Embryonic facial prominence (tissue), 1 donor: ENCODE results near the gene TTC9C.
A peak's percentile ranks its signal among the peaks of the same experiment; 100 is the strongest.
"Not testable (repeated sequence)": the region's sequence is repeated elsewhere in the genome, so short reads cannot be mapped to it uniquely, and the experiment has no call there.

Experiments used
- DNase-seq: peaks from one replicate; pipeline ENCODE4 v3.0.0-alpha.2; 2016; ENCODE audit errors: extremely low spot score

The TTC9C gene

DNA sequence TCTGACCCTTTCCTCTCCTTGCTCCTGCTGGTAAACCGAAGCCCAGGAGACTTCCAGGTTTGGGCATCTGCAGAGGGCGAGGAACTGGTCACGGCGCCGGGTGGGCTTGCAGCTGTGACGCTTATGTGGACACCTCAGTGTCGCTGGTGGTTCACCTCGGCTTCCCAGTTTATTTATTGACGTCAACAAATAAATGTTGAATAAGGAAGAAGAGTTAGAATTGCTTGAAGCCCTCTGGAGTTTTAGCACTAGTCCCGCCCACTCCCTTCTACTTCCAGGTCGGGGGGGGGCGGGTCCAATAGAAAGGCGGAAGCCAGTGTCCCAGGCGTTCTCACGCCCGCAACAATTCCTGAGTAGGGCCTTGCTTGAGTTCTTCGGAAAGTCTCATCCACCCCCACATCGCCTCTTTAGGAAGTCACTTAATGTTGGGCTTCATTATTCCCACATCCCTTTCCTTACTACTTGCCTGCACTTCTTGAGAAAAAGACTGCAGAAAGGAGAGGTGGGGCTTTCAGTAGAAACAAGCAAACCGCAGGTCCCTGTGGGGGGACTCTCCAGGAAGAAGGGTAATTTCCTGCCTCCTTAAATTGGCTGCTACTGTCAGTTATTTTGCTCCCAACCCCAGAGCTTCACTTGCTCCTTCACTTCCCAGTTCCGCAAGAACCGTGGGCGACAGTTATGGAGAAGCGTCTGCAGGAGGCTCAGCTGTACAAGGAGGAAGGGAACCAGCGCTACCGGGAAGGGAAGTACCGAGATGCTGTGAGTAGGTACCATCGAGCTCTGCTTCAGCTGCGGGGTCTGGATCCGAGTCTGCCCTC is at the start of gene TTC9C:
Gene TTC9C (plus strand): TSS at position 316 of the 818 bp plus-strand sequence. CDS start 363 bp downstream, at position 679.
- peak; percentile 82 for DNase-seq

DNA sequence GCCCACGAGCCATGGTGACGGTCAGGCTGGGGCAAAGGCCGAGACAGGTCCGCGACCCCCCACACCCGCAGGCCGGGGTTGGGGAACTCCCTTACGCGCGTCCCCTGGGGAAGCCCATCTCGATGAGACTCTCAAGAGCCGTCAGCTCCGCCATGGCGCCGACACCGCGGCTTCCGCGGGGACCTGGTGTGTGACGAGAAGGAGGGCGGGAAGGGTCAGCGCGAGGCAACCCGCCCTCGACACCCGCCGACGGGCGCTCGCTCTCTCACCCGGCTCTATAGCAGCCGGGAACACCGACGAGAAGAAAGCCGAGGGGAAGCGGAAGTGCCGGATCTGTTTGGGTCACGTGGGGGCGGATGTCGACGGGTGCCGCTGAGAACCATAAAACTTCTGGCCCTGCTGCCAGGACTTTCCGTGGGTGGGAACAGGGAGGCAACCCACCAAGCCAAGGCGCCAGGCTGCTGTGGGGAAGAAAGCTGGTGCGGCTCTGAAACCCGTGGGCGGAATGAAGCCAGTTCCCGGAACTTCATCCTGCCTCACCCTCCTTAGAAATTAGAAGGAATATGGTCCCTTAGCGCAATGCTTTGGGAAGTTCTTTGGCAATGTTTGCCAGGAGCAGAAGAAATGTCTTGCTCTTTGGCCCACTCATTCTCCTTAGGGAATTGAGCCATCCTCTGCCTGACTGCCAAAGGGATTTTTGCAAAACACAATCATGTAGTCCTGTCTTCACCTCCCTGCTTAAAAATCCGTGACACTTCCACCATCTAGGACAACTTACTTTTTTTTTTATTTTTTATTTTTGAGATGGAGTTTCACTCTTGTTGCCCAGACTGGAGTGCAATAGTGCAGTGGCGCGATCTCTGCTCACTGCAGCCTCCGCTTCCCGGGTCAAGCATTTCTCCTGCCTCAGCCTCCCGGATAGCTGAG is 49.3 kb upstream of the TTC9C start, which contains the start of gene UBXN1:
Gene UBXN1 (minus strand): TSS at position 304 of the 927 bp plus-strand sequence. CDS start 150 bp downstream, at position 154.
- DNase-seq: peak; percentile 86

- no peak for DNase-seq
Observed at GRCh38 chr11:62680825-62681240, 47.5 kb upstream of the TTC9C start.

DNA sequence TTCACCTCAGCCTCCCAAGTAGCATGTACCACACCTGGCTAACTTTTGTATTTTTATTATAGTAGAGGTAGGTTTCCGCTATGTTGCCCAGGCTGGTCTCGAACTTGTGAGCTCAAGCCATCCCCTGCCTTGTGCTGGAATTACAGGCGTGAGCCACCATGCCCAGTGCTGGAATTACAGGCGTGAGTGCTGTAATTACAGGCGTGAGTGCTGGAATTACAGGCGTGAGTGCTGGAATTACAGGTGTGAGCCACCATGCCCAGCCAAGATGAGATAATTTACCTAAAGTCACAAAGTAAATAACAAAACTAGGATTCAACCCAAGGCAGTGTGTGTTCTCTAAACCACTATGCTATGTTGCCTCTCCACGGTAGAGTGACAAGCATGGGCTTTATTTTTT is 45.8 kb upstream of the TTC9C start:
- DNase-seq: no peak

DNA sequence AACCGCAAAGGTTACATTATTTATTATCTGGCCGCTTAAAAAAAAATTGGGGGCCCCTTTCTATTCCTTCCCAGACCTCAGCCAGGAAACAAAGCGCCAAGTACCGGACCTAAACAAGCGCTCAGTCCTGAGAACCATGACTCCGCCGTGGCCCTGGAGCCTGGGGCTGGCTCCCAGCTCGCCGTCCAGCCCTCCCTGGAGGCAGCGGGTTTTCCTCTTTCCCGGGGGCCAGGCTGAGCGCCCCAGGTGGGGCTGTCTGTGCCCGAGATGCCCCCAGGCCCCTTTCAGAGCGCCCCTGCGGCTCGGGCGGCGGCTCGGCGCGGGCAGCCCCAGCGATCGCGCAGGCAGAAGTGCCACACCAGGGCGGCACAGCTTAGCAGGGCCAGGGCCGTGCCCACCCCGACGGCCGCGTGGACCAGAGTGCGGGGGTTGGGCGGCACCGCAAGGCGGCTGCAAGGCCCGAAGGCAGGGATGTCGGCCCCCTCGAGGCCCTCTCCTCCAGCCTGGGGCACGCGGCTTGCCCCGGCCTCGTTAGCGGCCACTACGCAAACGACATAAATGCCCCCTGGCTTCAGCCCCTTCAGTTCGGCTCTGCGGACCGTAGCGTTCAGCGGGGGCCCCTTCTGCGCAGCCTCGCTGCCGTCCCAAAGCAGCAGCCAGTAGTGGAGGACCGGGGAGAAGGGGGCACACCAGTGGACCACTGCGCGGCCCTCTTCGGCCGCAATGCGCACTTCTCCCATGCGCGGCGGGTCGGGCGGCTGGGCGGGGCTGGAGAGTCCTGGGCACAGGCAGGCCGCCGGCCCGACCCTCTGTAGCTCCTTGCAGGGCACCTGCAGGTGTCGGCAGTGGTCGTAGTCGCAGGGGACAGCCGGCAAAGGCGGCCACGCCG is 40.5 kb upstream of the TTC9C start:
- no peak for DNase-seq

GRCh38 chr11:62688491-62688890 is 39.8 kb upstream of the TTC9C start:
- DNase-seq: no peak

- no peak for DNase-seq
Observed at GRCh38 chr11:62689421-62690183, 38.7 kb upstream of the TTC9C start, which contains the start of gene LRRN4CL. Gene LRRN4CL, minus strand, starts transcription at chr11:62689530. Its CDS starts 1,022 bp downstream, at chr11:62688508.

DNA sequence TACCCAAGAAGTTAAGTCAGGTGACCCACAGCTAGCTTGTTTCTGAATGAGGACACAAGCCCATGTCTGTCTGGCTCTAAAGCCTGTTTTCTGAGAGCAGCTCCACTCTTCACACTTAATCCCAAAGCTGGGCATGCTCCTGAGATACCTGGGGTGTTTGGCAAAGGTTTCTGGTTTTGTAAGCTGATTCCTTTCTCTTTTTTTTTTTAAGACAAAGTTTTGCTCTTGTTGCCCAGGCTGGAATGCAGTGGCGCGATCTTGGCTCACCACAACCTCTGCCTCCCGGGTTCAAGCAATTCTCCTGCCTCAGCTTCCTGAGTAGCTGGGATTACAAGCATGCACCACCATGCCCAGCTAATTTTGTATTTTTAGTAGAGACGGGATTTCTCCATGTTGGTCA is 34.7 kb upstream of the TTC9C start:
- not testable (repeated sequence) for DNase-seq

GRCh38 chr11:62694455-62695167 is 33.7 kb upstream of the TTC9C start:
- no peak for DNase-seq

DNA sequence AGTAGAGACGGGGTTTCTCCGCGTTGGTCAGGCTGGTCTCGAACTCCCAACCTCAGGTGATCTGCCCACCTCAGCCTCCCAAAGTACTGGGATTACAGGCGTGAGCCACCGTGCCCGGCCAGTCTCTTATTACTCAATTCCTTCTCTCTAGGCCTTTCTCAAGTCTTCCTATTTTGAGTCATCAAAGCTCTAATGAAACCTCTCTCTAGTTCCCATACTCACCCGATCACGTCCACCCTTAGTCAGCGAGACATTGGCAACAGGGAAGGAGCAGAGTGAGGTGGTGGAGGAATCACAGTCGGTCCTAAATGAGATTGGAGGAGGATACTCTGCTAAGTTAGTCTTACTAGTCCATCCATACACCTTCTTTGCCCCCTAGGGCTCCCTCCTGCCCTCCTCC is 26.0 kb upstream of the TTC9C start:
- DNase-seq: no peak

DNA sequence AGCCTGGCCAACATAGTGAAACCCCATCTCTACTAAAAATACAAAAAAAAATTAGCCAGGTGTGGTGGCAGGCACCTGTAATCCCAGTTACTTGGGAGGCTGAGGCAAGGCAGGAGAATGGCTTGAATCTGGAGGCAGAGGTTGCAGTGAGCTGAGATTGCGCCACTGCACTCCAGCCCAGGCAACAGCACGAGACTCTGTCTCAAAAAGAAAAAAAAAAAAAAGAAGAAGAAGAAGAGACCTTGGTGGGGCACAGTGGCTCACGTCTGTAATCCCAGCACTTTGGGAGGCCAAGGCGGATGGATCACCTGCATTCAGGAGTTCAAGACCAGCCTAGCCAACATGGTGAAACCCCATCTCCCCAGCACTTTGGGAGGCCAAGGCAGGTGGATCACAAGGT is 24.4 kb upstream of the TTC9C start:
- not testable (repeated sequence) for DNase-seq

GRCh38 chr11:62705413-62705812 is 22.9 kb upstream of the TTC9C start:
- DNase-seq: no peak

DNA sequence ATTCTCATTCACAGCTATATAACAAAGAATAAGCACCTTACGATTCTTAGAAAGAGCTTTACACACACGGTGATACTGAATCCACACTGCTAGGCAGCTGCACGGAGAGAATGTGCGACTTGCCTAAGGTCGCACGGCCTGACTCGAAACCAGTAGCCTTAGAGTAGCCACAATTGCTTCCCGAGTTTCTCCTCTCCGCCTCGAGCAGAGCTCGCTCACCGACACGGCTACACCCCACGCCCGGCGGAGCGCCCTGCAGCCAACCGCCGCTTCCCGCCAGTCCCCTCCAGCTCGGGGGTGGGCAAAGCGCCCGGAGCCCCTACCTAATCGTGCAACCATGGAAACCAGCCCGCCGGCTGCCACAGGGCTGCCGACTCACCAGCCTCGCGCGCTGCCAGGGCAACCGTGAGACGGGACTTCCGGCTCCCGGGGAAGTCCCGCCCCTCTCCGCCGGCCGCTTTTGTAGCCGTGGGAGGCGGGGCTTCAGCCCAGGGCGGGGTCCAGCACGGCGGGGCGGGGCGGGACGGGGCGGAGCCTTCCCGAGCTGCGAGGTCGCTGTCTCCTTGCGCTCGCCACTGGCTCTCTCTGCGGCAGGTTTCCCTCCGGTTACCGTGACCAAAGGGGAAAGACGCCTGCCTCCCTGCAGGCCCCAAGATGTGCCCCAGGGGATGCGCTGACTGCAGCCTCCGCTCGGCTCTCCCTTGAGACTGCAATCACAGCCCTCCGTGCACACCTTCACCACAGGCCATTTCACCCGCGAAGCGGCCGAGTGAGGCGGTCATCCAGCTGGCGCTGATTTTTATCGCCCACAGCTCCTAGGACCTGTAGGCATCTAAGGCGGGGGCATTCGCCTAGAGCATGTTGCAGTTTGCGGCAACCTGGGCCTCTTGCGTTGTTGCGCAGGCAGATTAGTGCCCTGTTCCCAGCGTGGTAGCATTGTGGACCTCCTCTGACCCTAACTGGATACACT is 22.1 kb upstream of the TTC9C start:
- DNase-seq: peak; percentile 84

DNA sequence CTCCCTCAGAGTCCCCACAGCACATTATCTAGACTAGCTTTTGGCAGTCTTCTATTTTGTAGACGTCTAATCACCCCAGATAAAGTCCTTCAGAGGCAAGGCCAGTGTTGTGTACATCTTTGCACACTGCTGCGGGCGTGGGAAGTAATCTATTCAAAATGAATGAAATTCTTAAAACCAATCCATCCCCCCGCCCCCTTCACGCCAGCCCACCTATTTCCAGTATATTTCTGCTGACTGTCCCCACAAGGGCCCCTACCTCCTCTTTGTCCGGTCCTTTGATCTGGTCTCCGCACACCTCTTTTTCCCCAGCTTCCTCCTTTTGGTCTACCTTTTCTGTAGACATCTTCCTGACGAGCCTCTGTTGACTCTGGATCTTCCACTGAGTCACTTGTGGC is 21.4 kb upstream of the TTC9C start:
- DNase-seq: no peak

DNA sequence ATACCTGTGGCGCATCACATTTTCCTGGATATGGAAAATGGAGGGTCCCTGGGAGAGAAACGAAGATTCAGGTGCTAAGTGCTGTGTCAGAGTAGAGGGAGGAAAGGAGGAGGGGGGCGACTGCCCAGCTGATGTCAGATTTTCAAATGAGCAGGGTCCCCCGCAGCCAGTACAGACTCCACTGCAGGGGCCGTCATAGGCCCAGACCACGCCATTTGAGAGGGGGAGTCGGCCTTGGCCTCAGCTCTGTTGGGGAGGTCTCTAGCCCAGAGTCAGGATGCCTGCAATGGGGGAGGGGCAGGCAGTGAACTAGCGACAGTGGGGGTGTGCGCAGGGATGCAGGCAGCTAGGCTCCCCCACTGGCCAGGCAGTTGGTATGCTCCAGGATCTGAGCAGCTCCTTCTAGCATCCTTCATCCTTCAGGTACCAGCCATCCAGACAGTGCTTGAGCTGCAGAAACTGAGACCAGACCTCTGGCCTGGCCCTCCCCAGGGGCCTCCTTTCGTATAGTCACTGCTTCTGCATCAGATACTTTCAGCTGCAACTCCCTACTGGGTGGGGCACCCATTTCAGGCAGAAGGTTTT is 20.9 kb upstream of the TTC9C start, which contains the start of the genes BSCL2 and GNG3:
Gene BSCL2 (minus strand): TSS at position 148 of the 585 bp plus-strand sequence. CDS start 229 bp downstream, outside the sequence.
Gene GNG3 (plus strand): TSS at position 400 of the 585 bp plus-strand sequence. CDS start 620 bp downstream, outside the sequence.
- peak; percentile 8 for DNase-seq

DNA sequence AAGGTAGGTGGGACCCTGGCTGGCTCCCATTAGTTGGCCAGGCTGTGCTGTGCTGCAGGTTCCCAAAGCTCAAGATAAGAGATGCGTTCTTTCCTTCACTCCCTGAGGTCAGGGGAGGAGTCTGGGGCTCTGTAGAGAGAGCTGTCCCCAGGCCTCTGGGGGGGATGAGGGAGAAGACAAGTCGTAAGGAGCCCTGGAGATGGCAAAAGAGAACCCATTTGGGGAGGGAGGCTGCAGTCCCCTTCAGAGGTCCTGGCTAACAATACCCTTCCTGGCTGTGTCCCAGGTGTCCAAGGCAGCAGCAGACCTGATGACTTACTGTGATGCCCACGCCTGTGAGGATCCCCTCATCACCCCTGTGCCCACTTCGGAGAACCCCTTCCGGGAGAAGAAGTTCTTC is 19.9 kb upstream of the TTC9C start:
- no peak for DNase-seq

DNA sequence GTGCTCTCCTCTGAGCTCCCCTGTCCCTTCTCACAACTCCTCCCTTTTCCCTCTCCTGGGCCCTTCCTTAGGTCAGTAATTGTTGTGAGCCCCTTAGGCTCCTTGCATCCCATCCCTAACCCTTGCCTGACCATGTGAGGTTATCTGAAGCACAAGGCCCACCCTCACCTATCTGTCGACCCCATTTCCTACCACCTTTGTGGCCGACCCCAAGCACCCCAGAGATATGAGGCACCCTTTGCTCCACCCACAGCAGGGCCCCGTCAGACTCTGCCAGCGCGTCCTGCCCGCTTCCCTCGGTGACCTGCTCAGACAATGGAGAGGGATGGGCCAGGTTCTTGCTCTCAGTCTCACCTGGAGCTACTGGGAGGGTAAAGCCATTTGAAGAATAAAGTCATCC is 19.5 kb upstream of the TTC9C start:
- DNase-seq: no peak
